Lower lobe of right lung (tissue), 2 donors: ENCODE data around the gene PKDCC. TPM values are rescaled to one million over a fixed set of nuclear protein-coding genes. Genes with fewer than 3 reads are reported as not detected.

ENCODE experiments used
- ATAC-seq, 2 donors: fragments of 200-7000 bp; cut with Tn5 transposase; one replicate each; pipeline ENCODE4 v1.9.1; 2020 to 2022; ENCODE audit warnings: mild to moderate bottlenecking in 2 of 2, moderate library complexity in 2 of 2
- DNase-seq: peaks from one replicate; pipeline ENCODE4 v3.0.0-alpha.2; 2020
- H3K27ac ChIP-seq: fragments of 200-600 bp; one replicate; pipeline ENCODE4 v1.8.0; 2022
- H3K27me3 ChIP-seq: fragments of 200-600 bp; one replicate; pipeline ENCODE4 v1.8.0; 2022; ENCODE audit warnings: low read depth
- H3K36me3 ChIP-seq: fragments of 200-600 bp; one replicate; pipeline ENCODE4 v1.8.0; 2022; ENCODE audit warnings: mild to moderate bottlenecking
- H3K4me1 ChIP-seq: fragments of 200-600 bp; one replicate; pipeline ENCODE4 v1.8.0; 2022
- H3K4me3 ChIP-seq: fragments of 200-600 bp; one replicate; pipeline ENCODE4 v1.8.0; 2022; ENCODE audit warnings: mild to moderate bottlenecking
- H3K9me3 ChIP-seq: fragments of 200-600 bp; one replicate; pipeline ENCODE4 v1.8.0; 2022
- CTCF ChIP-seq: fragments of 200-600 bp; IDR thresholded peaks from one replicate; pipeline ENCODE4 v1.8.0; 2022; ENCODE audit warnings: antibody characterized with exemption, mild to moderate bottlenecking
- intact Hi-C: fragments of 100-400 bp; cut with DNase I; formaldehyde crosslinking; loops from one replicate; pipeline ENCODE4 v1.11.0; 2022
- total RNA-seq: library from RNA; stranded (reverse); fragmentation: NEBNext Ultra II Directional; extraction: Animal tissue kit (Norgen Biotek cat#: 25700); gene quantifications from one replicate; pipeline ENCODE4 v1.2.1, GENCODE V29; 2021
- donor health status: DM: no; HTN: yes; CAD: no; lungs with severe emphysema.

The PKDCC gene
- total RNA-seq, 1 donor from 2014 or later, result 65.8 TPM

DNA sequence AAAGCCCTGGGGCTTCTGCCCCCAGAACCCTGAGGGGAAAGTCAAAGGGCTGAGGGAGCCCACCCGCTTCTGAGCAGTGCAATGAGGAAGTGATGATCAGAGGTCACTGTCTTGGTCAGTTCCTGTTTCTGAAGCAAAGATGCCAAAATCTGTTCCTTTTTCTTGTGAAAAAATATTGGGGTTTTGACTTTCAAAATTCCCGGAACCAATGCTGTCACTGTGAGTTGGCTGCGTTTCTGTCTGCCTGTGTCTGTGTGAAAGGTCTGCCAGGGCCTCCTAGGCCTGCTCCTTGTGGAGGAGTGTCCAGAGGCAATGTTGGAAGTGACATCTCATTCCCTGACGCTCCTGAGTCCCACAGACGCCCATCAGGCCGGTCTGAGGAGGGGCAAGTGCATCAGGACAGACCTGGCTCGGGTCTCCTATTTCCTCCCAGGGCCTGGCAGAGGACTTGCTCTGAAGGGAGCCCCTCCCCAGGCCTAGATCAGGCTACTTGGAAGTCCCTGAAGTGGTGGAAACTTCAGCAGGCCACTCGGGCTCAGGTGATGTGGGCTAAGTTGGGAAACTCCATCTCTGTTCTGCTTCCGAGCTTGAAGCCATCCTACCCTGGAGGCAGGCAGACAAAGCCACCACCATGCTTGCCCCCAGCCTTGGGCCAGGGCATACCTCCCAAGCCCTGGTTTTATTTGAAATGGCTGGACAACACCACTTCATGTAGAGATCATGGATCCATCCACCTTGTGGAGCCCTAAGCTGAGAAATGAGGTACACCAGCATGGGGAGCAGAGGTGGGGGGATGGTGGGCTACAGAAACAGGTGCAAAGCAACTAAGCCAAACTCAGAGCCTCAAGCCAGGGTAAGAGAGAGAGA lies 51.0 kb downstream of the PKDCC start:
- ATAC-seq, result peak; percentile 17 to 45
- intact Hi-C loops, result loop anchor here (5.0 kb wide), 1 partner anchor 138 kb away; no protein-coding TSS in a partner anchor

GRCh38 chr2:42099438-42100173 lies 51.8 kb downstream of the PKDCC start:
- Histone ChIP-seq H3K27ac (peak overlapping the region; percentile 81), H3K9me3 (peaks cover 6% of the 10 kb centered on the region), H3K27me3 (no peaks in the 10 kb centered on the region), H3K36me3 (no peaks in the 10 kb centered on the region), H3K4me3 (no peak overlapping the region), H3K4me1 (peaks cover 74% of the 10 kb centered on the region)
- TF ChIP-seq CTCF, result no peak
- no peak for ATAC-seq
- DNase-seq, result no peak
- intact Hi-C loops, result loop anchor here (5.0 kb wide), 1 partner anchor 138 kb away; no protein-coding TSS in a partner anchor

More for the DNA sequence above, 51.0 kb downstream of the PKDCC start:
- TF ChIP-seq CTCF, result no peak
- H3K4me1 ChIP-seq, result peaks cover 68% of the 10 kb centered on the region
- H3K4me3 ChIP-seq, result no peak overlapping the region
- H3K36me3 ChIP-seq, result no peaks in the 10 kb centered on the region
- peaks cover 6% of the 10 kb centered on the region for H3K9me3 ChIP-seq
- H3K27me3 ChIP-seq, result no peaks in the 10 kb centered on the region
- peak overlapping the region; percentile 81 for H3K27ac ChIP-seq
- DNase-seq, result peak; percentile 72

GRCh38 chr2:42100683-42101205 lies 52.9 kb downstream of the PKDCC start:
- Histone ChIP-seq H3K27me3 (no peaks in the 10 kb centered on the region), H3K27ac (peak overlapping the region; percentile 88), H3K4me3 (peak overlapping the region; percentile 58), H3K36me3 (no peaks in the 10 kb centered on the region), H3K4me1 (peaks cover 81% of the 10 kb centered on the region), H3K9me3 (peaks cover 6% of the 10 kb centered on the region)
- ATAC-seq (no peak), DNase-seq (no peak)
- TF ChIP-seq CTCF, result no peak
- intact Hi-C loops, result no loop called here

DNA sequence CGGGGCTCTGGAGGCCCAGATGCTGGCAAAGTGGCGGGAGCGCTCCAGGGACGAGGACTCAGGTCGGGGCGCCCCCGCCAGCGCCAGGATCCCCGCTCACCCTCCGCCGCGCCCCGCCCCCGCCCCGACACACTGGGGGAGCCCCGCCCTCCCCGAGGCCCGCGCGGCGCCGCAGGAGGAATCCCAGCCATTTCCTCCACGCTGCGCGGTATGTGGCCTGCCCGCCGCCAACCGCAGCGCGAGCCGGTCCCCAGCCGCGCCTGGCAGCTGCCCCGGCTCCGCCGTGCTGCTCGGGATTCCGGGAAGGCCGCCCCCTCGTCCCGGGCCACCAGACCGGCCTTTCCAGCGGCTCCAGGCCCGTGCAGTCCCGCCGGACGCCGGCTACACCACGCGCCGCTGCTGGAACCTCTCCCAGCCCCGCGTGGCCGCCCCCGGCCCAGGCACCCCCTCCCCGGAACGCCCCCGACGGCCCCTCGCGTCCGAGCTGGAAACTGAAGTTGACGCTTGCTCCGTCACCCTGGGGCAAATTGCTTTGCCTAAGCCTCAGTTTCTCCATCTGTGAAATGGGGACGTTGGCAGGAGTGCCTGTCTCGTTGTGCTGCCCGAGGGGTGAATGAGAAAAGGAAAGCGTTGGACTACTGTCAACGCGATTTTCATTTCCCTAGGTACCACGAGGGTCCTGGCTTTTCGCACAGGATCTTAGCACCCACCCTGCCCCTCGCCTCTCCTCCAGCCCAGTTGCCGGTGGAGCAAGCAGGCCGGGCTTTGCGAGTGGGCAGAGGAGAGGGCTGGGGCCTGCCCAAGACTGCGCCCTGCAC lies 53.6 kb downstream of the PKDCC start:
- peak; percentile 70 to 78 for ATAC-seq
- TF ChIP-seq CTCF, result no peak
- H3K4me1 ChIP-seq, result peaks cover 81% of the 10 kb centered on the region
- peak overlapping the region; percentile 88 for H3K27ac ChIP-seq
- peaks cover 6% of the 10 kb centered on the region for H3K9me3 ChIP-seq
- peak overlapping the region; percentile 58 for H3K4me3 ChIP-seq
- DNase-seq, result peak; percentile 79
- no peaks in the 10 kb centered on the region for H3K27me3 ChIP-seq
- intact Hi-C loops, result no loop called here
- no peaks in the 10 kb centered on the region for H3K36me3 ChIP-seq
